NCI-H187 (cell line): ENCODE measurements around the gene LACRT.

Experiments used
- DNase-seq, 2 experiments: peaks; one replicate each; lab custom pipeline; 2025; lab: John Stamatoyannopoulos, UW

Gene LACRT

DNA sequence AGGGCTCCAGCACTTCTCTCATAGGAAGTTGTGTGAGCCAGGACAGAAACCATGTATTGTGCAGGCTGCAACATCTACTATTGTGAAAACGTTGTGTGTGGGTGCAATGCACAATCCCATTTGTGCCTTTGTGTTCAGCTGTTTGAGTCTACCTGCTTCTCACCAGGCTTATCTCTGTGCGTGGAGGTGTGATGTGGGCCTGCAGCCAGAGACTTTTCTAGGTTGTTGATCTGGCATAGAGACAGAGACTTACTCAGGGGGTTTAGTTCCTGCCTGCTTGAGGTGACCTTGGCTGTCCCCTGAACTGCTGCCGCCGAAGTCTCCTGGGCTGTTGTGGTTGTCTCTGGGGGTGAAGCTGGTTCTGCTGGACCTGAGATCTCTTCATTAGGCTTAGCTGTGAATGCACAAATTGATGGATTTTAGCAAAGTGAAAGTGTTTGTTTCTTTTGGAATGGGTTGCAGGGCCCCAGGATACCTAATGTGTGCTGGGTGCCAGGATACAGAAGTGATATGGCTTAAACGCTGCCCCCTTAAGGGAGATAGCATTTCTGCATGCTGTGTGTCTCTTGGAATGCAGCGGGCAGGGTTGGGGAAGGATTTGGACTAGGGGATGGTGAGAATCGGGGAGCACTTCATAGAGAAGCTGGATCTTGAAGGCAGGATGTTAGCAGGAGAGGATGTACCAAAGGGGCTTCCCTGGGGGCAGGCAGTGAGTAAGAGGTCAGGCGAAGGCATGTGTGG is 2.5 kb downstream of the LACRT start:
- DNase-seq: no peak

DNA sequence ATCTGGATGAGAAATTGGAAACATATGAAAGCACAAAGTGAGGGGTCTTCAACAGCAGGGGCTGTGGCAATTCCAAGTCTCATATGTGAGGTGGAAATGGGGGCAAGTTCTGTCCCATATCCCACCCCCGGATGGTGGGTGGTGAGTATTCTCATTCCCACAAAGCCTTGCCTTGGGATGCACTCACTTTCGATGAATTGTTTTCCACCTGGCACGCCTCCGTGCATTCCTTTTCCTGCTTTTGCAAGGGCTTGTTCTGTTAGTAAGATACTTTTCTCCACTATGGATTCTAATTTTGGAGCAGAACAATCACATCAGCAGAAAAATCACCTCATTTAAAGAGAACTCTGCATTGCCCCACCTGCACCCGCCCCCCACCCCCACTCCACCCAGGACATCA is 3.1 kb downstream of the LACRT start:
- no peak for DNase-seq

DNA sequence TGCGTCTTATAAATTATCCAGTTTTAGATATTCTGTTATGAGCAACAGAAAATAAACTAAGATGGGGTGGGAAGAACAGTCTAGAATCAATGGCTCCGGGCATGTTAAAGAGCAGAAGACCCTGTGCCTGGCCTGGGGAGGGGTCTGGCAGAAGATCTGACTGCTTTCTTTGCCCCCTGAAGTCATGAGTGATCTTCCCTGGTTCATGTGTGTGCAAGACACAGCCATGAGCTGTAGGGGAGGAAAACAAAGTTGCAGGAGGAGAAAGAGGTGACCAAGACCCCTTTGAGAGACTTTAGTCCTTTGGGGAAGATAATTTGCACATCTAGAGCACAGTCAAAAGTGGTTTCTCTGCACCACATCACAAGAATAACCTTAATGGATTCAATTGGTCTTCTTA is 4.8 kb downstream of the LACRT start:
- DNase-seq: no peak

DNA sequence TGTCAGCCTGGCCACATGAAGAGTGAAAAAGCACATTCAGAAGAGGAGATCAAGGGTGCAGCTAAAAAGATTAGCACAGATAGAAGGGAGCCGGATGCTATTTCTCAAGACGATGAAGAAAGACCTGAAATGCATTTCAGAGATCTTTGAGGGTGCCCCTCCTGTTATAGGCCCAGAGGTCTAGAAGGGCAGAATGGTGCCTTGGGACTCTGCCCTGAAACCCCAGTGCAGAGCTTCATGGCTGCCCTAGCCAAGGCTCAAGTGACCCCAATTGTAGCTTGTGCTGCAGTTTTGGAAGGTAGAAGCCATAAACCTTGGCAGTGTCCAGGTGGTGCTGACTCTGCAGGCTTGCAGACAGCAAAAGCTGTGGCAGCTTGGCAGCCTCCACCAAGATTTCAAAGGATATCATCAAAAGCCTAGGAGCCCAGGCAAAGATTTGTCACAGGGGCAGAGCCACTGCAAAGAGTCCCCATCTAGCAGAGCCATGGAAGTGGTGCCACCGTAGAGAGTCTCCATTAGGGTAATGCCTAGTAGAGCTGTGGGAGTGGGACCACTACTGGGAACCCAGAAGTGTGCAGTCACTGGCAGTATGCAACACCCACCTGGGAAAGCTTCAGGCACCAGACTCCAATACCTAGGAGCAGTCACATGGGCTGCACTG is 6.4 kb downstream of the LACRT start:
- no peak for DNase-seq

DNA sequence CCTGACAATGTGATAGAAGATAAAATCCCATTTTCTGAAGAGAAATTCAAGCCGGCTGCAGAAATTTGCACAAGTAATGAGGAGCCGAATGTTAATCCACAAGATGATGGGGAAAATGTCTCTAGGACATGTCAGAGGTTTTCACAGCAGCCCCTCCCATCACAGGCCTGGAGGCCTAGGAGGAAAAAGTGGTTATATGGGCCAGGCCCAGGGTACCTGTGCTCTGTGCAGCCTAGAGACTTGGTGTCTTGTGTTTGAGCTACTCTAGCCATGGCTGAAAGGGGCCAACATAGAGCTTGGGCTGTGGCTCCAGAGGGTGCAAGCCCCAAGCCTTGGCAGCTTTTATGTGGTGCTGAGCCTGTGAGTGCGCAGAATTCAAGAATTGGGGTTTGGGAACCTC is 7.4 kb downstream of the LACRT start:
- no peak for DNase-seq

DNA sequence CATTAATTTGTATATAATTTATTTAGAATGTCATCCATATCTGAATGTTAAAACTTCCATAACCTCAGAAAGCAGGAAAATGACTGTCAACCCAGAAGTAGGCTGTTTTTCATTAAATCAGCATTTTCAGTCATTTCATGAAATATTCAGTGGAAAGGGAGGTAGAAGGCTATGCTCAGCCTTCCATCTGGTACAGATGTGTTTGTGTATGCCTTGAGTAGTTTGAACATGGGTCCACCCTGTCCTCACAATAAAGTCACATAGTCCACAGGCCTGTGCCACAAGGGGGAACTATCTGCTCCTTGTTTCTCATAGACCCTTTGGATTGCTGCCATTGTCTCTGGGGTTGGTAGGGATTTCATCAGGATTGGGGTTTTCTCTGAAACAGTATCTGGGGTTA is 9.1 kb downstream of the LACRT start:
- no peak for DNase-seq

DNA sequence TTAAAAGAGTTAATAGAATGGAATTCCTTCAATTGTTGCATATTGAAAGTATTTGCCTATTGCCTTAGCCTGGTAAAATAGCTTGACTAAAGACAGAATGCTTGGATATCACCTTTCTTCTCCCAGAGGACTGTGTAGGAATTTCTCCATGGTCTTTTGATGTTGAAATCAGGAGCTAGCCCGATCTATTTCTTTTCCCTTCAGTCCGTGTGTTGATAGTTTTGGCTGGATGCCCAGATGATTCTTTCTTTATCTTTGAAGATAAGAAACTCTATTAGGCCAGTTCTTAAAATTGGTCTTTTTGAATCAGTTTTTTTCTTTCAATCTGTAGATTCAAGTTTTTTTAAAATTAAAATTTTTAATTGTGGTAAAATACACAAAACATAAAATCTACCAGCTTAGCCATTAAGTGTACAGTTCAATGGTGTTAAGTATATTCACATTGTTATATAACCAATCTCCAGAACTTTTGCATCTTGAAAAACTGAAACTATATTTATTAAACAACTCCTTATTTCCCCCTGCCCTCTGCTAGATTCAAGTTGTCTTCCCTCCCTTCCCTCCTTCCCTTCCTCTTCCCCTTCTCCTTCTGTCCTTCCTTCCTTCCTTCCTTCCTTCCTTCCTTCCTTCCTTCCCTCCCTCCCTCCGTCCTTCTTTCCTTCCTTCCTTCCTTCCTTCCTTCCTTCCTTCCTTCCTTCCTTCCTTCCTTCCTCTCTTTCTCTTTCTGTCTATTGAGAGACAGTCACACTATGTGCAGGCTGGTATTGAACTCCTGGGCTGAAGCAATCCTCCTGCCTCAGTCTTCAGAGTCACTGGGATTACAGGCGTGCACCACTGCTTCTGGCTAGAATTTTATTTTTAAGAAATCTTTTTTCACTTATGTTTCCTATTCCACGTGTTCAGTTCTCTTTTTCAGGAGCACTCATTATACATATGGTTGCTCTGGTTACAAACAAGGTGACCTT is 10.1 kb downstream of the LACRT start:
- no peak for DNase-seq

DNA sequence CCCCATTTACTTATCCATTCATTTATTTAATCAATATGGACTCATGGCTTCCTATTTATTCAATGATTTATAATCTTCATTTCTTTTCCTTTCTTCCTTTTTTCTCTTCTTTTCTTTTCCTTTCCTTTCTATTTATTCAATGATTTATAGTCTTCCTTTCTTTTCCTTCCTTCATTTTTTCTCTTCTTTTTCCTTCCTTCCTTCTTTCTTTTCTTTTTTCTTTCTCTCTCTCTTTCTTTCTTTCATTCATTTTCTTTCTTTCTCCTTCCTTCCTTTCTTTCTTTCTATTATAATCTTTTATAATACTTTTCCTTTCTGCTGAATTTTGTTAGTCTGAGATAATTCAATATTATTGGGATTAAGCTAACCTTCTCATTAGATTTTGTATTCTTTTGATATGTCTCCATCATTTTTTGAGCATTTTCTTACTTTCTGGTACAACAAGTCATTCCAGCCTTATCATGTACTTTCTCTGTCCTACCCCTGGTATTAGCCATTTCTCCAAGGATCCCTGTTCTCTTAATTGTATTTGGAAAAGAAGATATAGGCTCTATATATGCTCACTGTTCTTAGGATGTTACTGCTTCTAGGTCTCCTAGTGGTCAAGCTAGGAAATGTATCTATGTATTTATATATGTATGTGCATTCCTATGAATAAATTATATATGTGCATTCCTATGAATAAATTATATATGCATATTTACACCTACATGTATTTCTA is 12.1 kb downstream of the LACRT start:
- no peak for DNase-seq

DNA sequence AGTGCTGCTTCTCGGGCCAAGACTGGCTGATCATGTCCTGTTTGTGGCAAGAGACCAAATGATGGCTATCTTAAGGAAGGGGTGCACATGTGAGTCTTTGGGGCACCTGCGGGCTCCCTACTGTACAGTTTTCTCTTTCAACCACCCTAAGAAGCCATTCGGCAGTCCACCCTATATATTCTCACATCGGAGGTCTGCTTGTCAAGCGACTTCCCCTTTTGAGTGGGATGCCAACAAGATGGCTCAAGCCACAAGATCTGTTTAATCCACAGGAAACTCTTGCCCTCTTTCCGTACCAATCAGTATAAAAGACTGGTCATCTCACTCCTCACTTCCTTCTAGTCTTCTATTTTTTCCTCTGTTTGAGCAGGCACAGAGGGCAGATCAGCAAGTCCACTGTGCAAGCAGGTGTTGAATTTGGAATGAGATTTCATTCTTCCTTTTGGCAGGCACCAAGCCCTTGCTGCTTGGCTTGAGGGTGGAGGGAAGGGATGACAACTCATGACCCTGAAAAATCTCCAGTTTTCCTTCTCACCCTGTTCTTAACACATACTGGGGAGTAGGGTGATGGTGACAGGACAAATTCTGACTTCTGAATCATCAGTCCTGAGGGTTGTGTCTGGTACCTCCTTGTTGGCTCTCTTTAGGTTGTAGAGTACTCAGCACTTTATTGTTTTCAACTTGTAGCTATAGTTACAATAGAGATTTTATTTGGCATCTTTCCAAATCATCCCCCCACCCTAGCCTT is 17.6 kb downstream of the LACRT start:
- DNase-seq: no peak

DNA sequence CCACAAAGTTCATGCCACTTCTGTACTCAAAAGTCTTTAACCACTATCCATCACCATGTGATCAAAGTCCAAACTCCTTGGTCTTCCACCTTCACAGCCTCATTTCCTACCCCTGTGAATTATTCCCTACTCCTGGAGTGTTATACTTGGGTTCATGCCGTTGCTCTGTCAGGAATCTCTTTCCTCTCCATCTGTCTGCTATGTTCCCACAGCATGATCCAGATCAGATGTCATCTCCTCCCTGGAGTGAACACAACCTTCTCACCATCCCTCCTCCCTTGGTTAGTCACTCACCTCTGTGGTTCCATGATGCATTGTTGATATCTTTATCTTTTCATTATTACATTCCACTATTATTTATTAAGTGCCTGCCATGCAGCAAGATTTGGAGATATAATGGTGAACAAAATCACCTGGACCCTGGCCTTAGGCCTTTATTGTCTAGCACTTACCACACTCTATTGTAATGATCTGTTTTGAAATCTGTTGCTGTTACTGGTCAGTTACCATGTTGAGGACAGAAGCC is 22.4 kb downstream of the LACRT start:
- DNase-seq: no peak

DNA sequence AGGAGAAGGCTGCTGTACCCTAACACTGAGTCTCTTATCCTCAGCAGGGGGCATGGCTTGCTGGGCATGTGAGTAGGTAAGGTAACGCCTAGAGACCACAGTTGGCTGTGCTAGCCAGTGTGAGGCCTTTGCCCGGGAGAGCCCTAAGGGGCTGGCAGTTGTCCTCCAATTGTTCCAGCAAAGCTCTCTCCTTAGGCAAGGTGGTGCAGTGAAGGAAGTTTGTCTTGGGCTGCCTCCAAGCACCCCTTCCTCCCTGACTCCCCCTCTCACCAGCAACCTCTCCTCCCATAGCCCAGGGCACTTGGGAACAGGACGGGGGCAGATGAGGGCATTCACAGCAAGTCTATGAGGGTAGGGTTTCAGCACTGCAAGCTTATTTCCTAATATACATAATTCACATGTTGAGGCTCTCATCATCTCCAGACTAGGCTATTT is 23.0 kb downstream of the LACRT start:
- DNase-seq: no peak

DNA sequence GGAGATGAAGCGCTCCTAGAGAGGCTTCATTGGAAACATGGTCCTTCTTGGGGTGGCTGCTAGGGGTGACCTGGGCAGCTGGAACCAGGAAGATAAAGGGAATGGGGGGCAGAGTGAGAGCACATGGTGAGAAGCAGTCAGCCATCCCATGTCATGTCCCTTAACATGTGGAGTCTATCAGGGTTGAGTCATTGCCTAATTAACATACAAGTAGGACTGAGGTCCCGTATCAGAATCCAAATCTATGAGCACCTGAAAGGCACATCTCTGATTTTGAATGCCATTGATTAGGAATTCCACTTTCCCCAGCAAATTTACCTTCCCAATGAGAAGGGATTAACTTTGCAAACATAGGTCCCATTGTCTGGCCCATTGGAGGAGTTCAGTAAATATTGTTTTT is 25.9 kb downstream of the LACRT start:
- no peak for DNase-seq

DNA sequence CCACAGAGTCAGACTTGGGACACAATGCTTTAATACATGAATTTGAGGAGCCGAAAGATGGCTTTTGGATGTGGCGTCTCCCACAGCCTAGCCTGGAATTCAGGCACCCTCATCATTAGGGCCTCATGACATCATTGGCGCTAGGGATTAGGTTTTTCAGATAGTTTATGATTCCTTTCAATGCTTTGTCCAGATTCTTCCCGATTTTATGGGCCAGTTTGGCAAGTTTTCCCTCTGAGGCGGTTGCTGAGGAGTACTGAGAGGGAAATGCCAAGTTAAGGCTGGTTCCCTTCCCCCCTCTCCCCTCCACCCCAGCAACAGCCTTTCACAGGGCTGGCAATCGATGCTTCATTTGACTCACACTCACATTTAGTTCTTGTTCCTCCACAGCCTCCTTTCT is 26.5 kb downstream of the LACRT start:
- no peak for DNase-seq

DNA sequence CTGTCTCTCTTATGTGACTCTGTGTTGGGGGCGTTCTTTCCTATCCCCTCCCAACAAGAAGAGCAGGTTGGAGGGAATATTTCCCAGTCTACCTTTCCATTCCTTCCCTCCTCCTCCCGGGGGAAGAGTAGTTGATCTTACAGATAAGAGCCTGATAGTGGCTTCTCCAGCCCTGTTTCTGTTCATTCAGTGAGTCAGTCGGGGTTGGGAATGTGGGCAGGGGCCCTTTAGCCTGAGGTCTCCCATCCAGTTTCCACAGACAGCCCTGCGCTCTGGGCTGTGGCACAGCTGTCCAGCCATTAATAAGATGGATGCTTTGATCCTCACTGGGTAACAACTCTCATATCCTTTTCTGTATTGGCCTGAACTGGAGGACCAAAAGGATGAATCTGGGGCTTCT is 28.1 kb downstream of the LACRT start:
- DNase-seq: no peak

DNA sequence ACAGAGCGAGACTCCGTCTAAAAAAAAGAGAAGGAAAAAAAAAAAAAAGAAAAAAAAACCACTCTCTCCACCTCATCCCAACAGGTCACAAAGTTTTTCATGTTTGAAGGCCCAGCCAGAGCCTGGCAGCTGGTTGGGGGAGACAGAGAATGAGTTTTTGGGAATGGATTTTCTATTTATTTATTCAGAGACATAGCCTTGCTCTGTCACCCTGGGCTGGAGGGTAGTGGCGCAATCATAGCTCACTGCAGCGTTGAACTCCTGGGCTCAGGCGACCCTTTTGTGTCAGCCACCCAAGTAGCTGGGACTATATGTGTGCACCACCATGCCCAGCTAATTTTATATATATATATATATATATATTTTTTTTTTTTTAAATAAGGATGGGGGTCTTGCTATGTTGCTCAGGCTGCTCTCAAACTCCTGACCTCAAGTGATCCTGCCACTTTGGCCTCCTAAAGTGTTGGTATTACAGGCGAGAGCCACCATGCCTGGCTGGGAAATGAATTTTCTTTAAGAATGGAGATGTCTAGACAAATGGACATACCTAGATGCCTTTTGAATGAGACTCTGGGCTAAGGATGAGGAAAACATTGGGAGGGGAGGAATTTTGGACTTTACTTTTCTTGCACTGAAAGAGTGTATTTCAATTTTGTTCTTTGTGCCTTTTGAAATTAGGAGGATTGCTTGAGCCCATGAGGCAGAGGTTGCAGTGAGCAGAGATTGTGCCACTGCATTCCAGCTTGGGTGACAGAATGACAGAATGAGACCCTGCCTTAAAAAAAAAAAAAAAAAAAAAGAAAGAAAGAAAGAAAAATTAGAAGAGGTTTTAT is 29.3 kb downstream of the LACRT start:
- no peak for DNase-seq

DNA sequence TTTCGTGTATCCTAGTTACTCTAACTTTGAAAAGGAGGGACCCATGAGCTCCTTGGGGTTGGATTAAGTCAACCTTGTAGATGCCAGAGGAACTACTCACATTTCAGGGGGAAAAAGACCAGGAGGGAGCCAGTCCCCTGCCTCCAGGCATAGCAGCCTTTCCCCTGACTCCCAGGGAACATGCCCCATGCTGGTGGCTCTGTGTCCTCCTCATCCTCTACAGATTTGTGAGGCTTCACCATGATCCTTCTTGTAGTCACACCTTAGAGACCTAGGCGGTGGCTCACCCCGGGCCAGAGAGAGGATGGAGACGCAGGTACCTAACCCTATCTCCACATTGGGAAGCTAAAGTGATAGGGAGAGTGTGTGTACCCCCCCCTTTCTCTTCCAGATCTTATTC is 30.3 kb downstream of the LACRT start:
- no peak for DNase-seq

DNA sequence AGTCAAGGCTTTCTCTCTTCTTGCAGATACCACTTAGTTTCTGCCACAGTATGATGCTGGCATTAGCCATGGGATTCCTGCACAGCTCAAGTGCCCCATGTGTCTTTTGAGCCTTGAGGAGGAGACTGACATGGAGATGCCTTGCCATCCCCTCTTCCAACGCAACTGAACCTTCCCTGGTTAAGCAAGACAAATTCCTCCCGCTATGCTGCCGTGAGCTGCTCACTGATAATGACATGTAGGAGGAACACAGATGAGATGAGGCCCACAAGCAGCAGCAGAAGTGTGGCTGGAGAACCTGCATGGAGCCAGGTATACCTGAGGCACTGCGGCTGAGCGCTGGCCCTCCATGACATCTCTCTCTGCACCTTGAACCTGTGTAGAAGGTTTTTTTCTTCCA is 30.8 kb downstream of the LACRT start:
- DNase-seq: no peak

DNA sequence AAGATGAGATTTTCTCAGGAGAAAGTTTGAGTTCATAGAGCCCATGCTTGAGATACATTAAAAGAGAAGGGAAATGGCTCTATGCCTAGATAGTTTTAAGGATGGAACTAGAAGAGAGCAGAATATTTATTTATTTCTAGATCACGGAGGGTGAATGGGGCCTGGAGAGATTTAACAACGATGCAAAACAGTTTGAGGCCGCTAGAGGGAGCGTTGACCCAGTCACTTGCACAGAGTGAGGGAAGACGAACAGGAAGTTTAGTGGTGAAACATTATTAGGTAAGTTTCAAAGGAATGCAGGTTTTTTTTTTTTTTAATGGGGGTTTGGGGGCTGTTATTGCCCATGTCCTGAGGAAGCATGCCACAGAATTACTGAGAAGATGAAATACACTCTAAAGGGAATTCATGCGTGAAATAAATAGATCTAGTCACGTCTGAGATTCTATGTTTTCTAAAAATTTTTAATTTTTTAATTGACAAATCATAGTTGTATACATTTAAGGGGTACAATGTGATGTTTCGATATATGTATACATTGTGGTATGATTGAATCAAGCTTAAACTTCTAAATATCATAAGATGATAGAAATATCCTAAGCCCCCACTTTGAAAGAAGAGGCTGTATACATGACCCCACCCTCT is 31.4 kb downstream of the LACRT start:
- peak; percentile 10 to 19 for DNase-seq

DNA sequence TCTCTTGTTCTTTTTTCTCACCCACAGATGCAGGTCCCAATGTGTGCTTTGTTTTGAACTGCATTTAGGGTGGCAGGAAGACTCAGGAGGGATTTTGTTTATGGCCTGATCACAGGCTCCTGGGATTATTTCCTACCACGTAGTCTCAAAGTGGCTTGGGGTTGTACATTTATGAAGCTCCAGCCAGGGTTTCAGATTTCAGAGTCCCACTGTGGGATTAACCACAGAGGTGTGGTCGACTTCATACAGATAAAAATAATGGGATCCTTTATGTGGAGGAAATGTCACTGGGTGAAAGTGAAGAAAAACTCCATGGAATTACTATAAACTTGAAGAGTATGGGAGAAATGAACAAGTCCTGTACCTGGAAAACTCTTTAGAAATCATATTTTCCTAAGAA is 32.0 kb downstream of the LACRT start:
- no peak for DNase-seq

DNA sequence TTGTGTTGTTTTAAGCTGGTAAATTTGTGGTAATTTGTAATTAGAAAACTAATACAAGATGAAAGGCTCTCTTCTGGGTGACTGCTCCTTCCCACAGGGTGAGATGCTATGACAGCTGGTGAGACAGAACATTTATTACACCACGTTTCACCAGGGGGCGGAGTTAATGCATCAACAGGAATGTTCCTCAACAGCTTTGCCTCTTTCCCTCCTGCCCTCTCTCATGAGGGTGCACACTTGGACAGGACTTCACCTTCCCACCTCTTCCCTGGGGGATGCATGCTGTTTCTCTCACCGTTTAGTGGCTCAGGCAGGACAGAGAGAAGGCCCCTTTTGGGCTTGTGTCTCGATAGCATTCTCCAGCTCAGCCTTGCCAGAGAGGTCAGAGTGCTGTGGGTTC is 32.9 kb downstream of the LACRT start:
- DNase-seq: no peak
